NAMALWA (cell line): ENCODE results near the gene FRMPD1.
A peak's percentile ranks its signal among the peaks of the same experiment; 100 is the strongest.
"Not testable (repeated sequence)": the region's sequence is repeated elsewhere in the genome, so short reads cannot be mapped to it uniquely, and the experiment has no call there.

Source experiments
- DNase-seq: peaks from one replicate; pipeline ENCODE4 v3.0.0-alpha.2; 2015; ENCODE audit warnings: low spot score

Gene FRMPD1

GRCh38 chr9:37650873-37651768, at the start of gene FRMPD1:
Gene FRMPD1 (plus strand): TSS chr9:37650954. CDS start chr9:37692642, 41,688 bp downstream.
- peak; percentile 59 for DNase-seq

- not testable (repeated sequence) for DNase-seq
Observed at GRCh38 chr9:37602061-37602460, 48.7 kb upstream of the FRMPD1 start.

- DNase-seq = no peak
Observed at GRCh38 chr9:37602817-37603216, 47.9 kb upstream of the FRMPD1 start.

GRCh38 chr9:37604296-37604695, 46.5 kb upstream of the FRMPD1 start:
- no peak for DNase-seq

GRCh38 chr9:37608250-37608649, 42.5 kb upstream of the FRMPD1 start:
- no peak for DNase-seq

- no peak for DNase-seq
Observed at GRCh38 chr9:37609735-37610397, 40.9 kb upstream of the FRMPD1 start.

- DNase-seq = no peak
Observed at GRCh38 chr9:37611014-37611413, 39.7 kb upstream of the FRMPD1 start.

GRCh38 chr9:37611961-37612360, 38.8 kb upstream of the FRMPD1 start:
- DNase-seq = no peak

GRCh38 chr9:37617161-37617560, 33.6 kb upstream of the FRMPD1 start:
- DNase-seq = no peak

GRCh38 chr9:37617832-37618231, 32.9 kb upstream of the FRMPD1 start:
- no peak for DNase-seq

GRCh38 chr9:37618817-37619216, 31.9 kb upstream of the FRMPD1 start:
- no peak for DNase-seq

GRCh38 chr9:37619806-37620205, 30.9 kb upstream of the FRMPD1 start:
- DNase-seq = no peak

GRCh38 chr9:37620396-37620795, 30.4 kb upstream of the FRMPD1 start:
- DNase-seq = no peak

GRCh38 chr9:37621273-37622121, 29.3 kb upstream of the FRMPD1 start:
- no peak for DNase-seq

- no peak for DNase-seq
Observed at GRCh38 chr9:37622462-37622861, 28.3 kb upstream of the FRMPD1 start.

- no peak for DNase-seq
Observed at GRCh38 chr9:37623267-37623666, 27.5 kb upstream of the FRMPD1 start.

GRCh38 chr9:37624073-37624472, 26.7 kb upstream of the FRMPD1 start:
- DNase-seq = no peak

- no peak for DNase-seq
Observed at GRCh38 chr9:37625036-37625757, 25.6 kb upstream of the FRMPD1 start.

- DNase-seq = no peak
Observed at GRCh38 chr9:37625758-37626147, 25.0 kb upstream of the FRMPD1 start.

GRCh38 chr9:37626708-37627292, 24.0 kb upstream of the FRMPD1 start:
- DNase-seq = no peak

GRCh38 chr9:37632479-37632878, 18.3 kb upstream of the FRMPD1 start:
- no peak for DNase-seq
